ENCODE measurements around the gene NDST3. TPM values are rescaled to one million over a fixed set of nuclear protein-coding genes. Genes with fewer than 3 reads are reported as not detected.

NDST3 gene
- total and polyA plus RNA-seq, 8 donors, result 0.13 to 1.5 (median 0.37) TPM; not detected in 3

DNA sequence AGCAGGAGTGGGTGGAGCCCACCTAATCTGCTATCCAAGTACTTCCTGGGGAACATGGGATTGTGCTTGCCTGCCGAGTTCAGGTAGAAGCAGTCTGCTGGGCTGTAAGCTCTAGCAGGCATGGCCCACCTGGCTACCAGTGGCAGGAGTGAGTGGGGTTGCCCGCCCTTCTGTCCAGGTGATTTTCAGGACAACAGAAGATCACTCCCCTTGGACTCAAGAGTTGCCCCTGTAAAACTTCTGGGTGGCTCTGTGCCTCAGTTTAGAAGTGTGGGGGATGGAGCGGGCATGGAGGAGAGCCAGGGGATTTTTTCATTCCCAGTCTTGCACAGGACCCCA, 43.5 kb downstream of the NDST3 start:
- Histone ChIP-seq H3K27me3 (no peaks in the 10 kb centered on the region), H3K36me3 (no peaks in the 10 kb centered on the region), H3K9me3 (peaks cover 0 to 4% (median 0%) of the 10 kb centered on the region in 4 donors), H3K4me3 (no peak overlapping the region), H3K4me1 (no peaks in the 10 kb centered on the region), H3K27ac (no peak overlapping the region)
- TF ChIP-seq POLR2AphosphoS5 (IDR thresholded peaks at IDR 0.05) (no peak), POLR2A (IDR thresholded peaks at IDR 0.05) (no peak), EP300 (IDR thresholded peaks at IDR 0.05) (no peak)
- TF ChIP-seq, protein P1, sequence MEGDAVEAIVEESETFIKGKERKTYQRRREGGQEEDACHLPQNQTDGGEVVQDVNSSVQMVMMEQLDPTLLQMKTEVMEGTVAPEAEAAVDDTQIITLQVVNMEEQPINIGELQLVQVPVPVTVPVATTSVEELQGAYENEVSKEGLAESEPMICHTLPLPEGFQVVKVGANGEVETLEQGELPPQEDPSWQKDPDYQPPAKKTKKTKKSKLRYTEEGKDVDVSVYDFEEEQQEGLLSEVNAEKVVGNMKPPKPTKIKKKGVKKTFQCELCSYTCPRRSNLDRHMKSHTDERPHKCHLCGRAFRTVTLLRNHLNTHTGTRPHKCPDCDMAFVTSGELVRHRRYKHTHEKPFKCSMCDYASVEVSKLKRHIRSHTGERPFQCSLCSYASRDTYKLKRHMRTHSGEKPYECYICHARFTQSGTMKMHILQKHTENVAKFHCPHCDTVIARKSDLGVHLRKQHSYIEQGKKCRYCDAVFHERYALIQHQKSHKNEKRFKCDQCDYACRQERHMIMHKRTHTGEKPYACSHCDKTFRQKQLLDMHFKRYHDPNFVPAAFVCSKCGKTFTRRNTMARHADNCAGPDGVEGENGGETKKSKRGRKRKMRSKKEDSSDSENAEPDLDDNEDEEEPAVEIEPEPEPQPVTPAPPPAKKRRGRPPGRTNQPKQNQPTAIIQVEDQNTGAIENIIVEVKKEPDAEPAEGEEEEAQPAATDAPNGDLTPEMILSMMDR (IDR thresholded peaks at IDR 0.05), result no peak
- 85 to 100% (median 87%) methylated on average over 1 to 3 of the region's 3 CpGs for WGBS, 5 donors
- no peak for DNase-seq
- intact Hi-C loops (cut with DNase I; ENCODE audit: low total_unique reads), result no loop called here

DNA sequence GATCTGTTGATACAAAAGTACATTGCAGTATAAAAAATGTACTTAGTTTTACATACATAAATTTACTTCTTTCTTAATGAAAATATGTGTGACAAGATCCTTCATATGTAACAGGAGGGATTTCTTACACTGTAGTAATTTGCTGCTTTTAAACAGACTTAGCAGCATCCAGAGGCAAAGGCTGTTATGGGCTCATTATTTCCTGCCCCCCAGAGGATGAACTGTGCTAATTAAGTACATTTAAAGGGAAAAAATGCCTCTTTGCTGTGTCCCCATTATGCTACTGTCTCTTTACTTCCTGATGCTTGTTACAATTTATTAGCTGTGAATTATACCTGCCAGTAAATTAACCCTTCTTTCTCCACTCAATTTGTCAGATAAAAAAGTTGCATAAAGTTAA, 47.1 kb downstream of the NDST3 start:
- no peaks in the 10 kb centered on the region for H3K27me3 ChIP-seq
- intact Hi-C loops (cut with DNase I; ENCODE audit: low total_unique reads), result no loop called here
- no peak for TF ChIP-seq POLR2AphosphoS5 (IDR thresholded peaks at IDR 0.05)

DNA sequence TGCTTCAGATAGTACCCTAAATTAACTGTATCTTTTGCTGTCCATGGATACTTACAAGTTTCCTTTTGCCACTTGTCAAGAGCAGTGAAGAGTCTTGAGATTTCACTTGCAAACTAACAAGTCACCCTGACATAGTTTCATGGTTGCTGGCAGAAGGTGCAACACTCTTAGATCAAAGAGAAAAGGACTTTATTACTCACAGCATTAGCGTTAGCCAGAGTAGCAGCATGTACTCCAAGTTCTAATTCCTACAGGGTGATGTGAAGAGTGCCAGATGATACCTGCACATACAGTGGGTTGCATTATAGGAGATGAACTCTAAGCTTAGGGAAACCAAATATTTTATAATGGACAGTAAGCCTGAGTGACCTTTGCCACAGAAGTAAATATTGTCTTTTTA, 47.9 kb downstream of the NDST3 start:
- no peaks in the 10 kb centered on the region for H3K4me1 ChIP-seq
- WGBS, 5 donors, result 75 to 89% (median 80%) methylated on average over 1 of the region's 1 CpG

More for the DNA sequence above, 47.1 kb downstream of the NDST3 start:
- Histone ChIP-seq H3K27ac (no peak overlapping the region), H3K4me3 (no peak overlapping the region), H3K4me1 (no peaks in the 10 kb centered on the region), H3K9me3 (peaks cover 0 to 4% (median 0%) of the 10 kb centered on the region in 4 donors), H3K36me3 (no peaks in the 10 kb centered on the region)
- DNase-seq, result no peak

DNA sequence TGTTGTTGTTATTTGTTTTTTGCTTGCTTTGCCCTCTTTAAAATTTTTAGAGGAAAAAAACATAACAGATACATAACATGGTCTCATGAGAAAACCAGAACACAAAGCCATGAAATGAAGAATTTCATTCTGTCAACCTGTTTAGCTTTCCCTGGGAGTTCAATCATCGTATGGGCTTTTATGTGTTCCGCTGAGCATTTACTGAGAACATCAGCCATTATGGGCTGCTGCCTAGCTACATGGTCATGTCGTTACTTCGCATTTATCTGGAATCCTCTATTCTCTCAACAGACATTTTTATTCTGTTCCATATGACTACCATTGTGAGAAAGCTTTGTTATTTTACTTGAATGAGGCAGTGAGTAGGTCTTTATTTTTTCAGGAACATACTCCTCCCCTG, 51.4 kb downstream of the NDST3 start:
- H3K4me1 ChIP-seq, result no peaks in the 10 kb centered on the region
- intact Hi-C loops (cut with DNase I; ENCODE audit: low total_unique reads), result no loop called here
- no peak overlapping the region for H3K4me3 ChIP-seq
- TF ChIP-seq POLR2A (IDR thresholded peaks at IDR 0.05), result no peak
- TF ChIP-seq POLR2AphosphoS5 (IDR thresholded peaks at IDR 0.05), result no peak
- TF ChIP-seq, protein P1 (IDR thresholded peaks at IDR 0.05), result no peak
- no peak for TF ChIP-seq EP300 (IDR thresholded peaks at IDR 0.05)
- H3K27me3 ChIP-seq, result no peaks in the 10 kb centered on the region
- H3K9me3 ChIP-seq, result no peaks in the 10 kb centered on the region
- WGBS, 5 donors, result 89 to 96% (median 91%) methylated on average over 4 of the region's 4 CpGs
- H3K27ac ChIP-seq, result no peak overlapping the region
- DNase-seq, result no peak
- H3K36me3 ChIP-seq, result no peaks in the 10 kb centered on the region

More for the DNA sequence above, 47.9 kb downstream of the NDST3 start:
- intact Hi-C loops (cut with DNase I; ENCODE audit: low total_unique reads), result no loop called here
- H3K36me3 ChIP-seq, result no peaks in the 10 kb centered on the region
- no peaks in the 10 kb centered on the region for H3K9me3 ChIP-seq
- no peak for DNase-seq
- no peak overlapping the region for H3K4me3 ChIP-seq
- TF ChIP-seq, protein P1 (IDR thresholded peaks at IDR 0.05), result no peak
- TF ChIP-seq POLR2AphosphoS5 (IDR thresholded peaks at IDR 0.05) (no peak), EP300 (IDR thresholded peaks at IDR 0.05) (no peak), POLR2A (IDR thresholded peaks at IDR 0.05) (no peak)
- H3K27me3 ChIP-seq, result no peaks in the 10 kb centered on the region
- H3K27ac ChIP-seq, result no peak overlapping the region

DNA sequence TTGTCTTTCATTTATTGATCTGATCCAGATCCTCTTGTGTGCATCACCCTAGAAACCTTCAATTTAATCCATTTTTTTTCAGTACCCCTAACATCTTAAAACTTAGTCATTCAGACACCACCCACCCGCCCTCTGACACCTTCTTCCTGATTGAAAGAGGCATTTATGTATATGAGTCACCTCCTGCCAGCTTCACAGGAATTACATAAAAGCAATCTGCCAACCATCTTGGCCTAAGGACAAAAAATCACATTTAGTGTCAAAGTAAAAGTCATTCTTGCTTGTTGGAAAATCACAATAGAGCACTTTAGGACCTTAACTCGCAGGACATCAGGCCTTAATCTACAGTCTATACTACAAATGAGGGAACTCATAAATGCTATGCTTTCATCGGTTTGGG, 52.1 kb downstream of the NDST3 start:
- TF ChIP-seq EP300 (IDR thresholded peaks at IDR 0.05) (no peak), POLR2A (IDR thresholded peaks at IDR 0.05) (no peak), POLR2AphosphoS5 (IDR thresholded peaks at IDR 0.05) (no peak)
- TF ChIP-seq, protein P1 (IDR thresholded peaks at IDR 0.05), result no peak
- Histone ChIP-seq H3K36me3 (no peaks in the 10 kb centered on the region), H3K9me3 (no peaks in the 10 kb centered on the region), H3K27ac (no peak overlapping the region), H3K4me3 (no peak overlapping the region), H3K4me1 (no peaks in the 10 kb centered on the region), H3K27me3 (no peaks in the 10 kb centered on the region)
- intact Hi-C loops (cut with DNase I; ENCODE audit: low total_unique reads), result no loop called here
- 65 to 87% (median 69%) methylated on average over 3 of the region's 3 CpGs for WGBS, 5 donors
- DNase-seq, result no peak
